Tongue (tissue), 2 donors: Measurements from ENCODE around the gene NF2. TPM values are rescaled to one million over a fixed set of nuclear protein-coding genes. Genes with fewer than 3 reads are reported as not detected.

Experiments used
- DNase-seq: peaks from one replicate; pipeline ENCODE4 v3.0.0-alpha.2; 2015
- total RNA-seq: library from RNA; depleted of rRNA; stranded (reverse); fragments of >200 nt; gene quantifications from one replicate; pipeline ENCODE4 v1.2.3, GENCODE V29; 2014

Gene NF2
- total RNA-seq, 1 donor from 2014 or later = 41.4 TPM

DNA sequence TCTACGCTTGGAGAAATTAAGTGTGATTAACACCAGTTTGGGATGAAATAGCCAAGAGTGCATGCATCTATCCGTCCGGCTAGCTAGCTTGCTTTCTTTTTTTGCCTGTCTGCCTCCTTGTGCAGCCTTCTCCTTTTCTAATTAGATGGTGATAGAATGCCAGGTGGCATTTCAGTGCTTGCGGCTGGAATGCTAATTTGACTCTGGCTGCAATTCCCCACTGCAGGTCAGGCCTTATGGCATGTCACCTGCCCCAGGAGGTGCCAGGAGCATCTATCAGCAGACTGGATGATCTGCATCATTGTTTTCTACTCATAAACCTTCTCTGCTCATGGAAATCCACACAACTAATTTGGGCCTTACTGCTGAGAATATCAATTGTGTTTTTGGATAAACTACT, 65.2 kb downstream of the NF2 start:
- no peak for DNase-seq

DNA sequence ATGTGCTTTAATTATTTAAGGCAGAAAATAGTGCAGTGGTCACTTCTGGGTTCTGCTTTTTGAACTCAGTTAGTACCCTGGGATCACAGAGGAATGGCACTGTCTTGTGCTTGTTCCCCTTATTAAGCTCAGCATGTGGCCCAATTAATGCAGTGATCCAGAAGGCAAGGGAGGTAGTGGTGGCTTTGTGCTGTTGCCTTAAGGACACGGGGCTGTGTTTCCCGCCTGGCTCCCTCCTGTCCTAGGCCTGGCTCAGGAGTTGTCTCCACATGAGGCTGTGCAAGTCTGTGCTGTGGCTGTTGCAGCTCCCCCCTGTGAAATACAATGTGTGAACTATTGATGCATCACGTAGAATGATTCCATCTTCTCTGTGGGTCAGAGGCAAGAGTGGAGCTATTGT, 67.2 kb downstream of the NF2 start:
- no peak for DNase-seq

DNA sequence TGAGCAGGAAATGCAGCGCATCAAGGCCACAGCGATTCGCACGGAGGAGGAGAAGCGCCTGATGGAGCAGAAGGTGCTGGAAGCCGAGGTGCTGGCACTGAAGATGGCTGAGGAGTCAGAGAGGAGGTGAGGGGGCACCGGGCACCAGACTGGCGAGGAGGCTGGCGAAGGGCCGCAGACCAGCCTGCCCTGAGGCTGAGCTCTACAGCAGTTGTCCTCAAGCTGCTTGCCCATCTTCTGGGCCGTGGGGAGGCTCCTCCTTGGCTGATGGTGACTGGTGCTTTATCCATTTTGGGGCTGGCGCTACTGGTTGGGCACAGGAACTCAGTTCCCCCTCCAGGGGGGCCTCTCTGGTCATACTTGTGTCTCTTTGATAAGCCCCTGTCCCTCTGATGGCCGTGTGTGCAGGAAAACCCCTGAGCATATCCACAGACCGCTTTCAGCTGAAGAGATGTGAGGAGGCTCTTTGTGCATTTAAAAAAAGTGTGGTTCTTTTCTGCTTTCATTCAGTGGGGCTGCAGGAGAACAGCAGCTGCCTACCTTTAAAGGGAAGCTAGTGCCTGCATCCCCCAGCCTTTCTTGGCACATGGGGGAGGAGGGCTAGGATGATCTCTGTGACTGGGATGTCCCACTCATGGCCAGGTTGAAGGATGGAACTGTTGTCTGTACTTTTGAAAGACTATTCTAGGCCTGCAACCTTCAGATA, 70.1 kb downstream of the NF2 start:
- no peak for DNase-seq

DNA sequence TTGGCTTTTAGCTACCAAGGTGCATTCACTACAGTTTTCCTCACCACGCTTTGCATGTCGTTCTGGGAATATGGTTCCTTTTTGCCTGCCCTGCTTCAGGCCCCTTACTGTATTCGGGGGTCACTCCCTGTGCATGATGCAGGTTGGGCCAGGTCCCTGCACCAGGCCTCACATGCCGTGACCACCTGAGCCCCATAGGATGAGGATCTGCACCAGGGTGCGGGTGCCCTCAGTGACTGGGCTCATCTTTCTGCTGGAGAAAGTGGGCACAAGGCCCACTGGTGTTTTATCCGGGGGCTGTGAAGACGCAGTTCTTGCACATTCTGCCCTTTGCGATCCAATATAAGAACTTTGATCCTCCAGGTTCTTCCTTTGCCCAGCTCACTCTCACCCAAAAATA, 70.7 kb downstream of the NF2 start:
- DNase-seq = no peak

DNA sequence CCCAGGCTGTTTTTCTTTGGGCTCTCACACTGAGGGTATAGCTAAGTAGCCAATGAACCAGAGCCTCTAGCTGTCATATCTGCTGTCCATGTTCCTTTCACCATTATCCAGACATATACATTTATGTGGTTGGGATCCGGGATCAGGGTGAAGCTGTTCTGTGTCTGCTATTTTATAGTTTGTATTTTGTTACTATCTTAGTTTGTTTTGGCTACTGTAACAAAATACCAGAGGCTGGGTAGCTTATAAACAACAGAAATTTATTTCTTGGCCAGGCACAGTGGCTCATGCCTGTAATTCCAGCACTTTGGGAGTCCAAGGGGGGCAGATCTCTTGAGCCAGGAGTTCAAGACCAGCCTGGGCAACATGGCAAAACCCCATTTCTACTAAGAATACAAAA, 75.9 kb downstream of the NF2 start:
- no peak for DNase-seq

DNA sequence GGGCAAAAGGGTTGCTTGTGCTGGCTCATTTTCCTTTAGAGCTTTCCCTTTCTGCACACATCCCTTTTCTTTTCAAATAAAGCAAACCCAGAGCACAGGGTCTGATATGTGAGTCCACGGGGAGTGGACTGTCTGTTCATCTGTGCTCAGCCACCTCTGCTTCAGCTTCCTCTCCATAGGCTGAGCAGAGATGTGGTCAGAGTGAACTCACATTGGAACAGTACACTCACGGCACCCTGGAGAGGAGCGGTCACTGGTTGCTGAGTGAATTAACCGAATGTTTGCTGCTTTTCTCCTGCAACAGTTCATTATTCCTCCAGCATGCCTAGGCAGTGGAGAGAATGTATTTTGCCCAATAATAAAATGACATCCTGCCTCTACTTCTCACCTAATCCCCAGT, 80.1 kb downstream of the NF2 start:
- no peak for DNase-seq

DNA sequence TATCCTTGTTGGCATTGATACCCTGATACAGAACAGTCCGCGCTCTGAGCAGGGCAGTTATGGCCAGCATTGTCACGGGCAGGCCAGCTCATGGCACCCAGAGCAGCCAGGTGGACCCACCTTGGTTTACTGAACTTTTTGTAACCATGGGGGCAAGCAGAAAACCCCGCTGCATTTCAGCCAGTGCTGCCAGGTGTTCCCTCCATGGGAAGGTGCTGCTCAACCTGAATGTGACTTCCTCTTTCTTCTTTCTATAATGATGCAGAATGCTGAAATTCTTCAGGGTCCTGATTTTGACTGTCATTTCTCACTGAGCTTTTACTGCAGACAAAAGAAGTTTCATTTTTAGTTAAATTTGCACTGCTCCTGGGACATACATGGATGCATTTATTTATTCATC, 80.8 kb downstream of the NF2 start:
- no peak for DNase-seq

DNA sequence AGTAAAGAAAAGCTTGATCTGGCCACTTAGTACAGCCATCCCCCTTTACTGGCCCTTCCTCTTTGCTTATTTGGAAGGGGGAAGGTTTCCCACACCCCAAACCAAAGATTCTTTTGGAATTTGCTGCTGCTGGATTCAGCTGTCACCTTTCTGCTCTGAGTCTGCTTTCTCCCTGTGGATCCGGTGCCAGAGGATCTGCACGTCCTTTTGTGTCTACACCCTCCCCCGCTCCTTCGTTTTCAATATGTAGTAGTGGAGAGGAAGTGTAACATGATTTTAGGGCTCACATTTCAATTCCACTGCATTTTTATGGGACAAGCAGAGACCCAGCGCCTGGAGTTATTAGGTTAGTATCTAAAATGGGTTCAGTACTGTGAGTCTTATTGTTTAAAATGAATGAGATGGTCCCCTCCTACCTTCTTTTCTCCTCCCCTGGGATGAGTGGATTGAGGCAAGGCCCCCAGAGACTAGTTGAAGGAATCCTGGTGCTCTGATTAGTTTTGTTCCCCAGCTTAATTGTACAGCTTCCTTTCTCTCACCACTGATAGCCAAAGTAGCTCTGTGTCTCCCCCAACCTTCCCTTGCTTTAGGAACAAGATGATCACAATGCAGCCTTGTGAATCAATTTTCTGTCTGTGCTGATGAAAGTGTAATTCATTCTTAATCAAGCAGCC, 85.9 kb downstream of the NF2 start:
- peak; percentile 57 for DNase-seq

DNA sequence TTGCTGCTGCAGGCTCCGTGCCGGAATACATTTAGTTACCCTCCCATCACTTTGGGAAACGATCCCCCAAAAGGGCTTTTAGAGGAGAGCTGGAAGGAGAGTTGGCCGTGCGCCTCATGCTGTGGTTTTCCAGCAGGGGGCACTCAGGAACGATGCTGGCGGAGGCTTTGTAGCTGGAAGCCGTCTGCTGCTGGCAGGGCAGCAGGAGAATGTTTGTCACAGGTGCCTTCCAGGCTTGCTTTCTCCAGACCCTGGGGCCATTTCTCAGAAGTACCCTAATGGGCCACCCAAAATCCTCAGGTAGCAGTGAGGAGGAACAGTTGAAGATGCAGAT, 86.4 kb downstream of the NF2 start:
- DNase-seq = peak; percentile 87

DNA sequence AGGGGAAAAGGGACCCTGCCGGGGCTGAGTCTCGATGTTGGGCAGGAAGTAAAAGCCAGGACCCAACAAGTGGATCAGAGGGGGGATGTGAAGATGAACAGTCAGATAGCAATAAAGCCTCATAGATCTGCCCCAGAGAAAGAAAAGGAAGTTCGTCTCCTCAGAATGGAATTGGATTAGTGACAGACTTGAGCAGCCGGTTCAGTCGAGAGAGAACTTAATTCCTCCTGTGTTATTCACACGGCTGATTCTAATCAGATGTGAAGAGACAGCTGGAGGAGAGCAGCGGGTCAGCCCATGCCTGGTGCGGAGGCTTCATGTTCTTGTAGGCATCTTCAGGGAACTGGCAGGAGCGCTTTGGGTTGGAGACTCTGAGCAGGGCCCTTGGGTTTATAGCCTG, 87.0 kb downstream of the NF2 start:
- peak; percentile 94 for DNase-seq

DNA sequence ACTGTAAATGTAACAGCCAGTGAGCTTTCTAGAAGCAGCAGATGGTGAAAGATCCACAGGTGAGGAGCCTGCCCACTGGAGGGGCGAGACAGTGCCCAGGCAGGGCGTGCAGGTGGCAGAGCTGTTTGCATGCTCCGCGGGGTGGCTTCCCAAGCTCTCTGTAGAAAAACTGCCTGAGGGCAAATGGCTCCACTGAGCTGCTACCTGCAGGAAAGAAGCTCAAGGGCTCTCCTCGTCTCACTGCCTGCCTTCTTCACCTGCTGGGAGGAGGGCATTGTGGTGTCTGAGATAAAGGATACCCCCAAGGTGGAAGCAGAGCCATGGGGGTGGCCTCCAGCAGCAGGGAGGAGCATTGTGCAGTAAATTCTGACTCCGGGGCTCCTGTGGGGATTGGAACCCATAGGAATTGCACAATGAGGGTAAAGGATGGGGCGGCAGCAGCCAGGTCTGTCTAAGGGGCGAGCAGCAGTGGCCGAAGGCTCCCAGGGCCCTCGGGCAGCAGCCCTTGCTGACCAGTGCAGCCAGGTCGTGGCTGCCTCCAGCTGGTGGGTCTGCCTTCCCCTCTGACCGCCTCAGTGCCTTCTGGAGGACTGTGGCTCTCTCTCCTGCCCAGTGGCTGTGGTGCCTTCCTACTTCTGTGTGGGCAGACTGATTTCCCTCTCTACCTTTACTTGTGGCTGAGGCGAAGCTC, 88.3 kb downstream of the NF2 start:
- DNase-seq = no peak

DNA sequence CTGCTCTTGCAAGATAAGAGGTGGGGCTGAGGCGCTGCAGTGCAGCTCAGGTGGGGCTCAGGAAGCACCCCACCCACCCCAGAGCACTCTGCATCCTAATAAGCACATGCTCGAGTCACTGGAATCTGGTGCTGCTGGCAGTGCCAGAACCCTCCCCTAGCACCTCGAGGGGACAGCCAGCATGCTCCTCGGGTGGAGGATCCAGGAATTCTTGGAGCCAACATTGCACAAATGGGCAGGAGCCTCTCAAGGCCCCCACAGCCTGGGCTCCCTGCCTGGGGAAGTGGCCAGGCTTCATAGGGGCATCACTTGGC, 88.9 kb downstream of the NF2 start:
- peak; percentile 30 for DNase-seq

DNA sequence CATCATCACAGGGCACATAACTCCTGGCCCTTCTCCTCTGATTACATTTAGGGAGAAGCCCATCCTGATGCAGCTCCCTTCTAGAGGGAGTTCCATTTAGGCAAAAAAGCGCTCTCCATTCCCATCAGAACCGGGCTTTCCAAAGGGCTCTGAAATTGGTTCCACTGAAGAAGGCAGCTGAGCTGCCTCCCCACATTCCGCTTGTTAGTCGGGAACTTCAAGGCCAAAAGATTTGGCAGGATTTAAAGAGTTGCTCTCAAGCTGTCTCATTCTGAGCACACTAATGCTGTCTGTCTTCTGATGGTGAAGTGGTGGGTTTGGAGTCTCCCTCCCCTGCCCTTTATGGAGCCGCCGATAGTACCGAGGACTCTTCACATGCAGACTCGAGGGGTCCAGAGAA, 89.7 kb downstream of the NF2 start:
- DNase-seq = peak; percentile 88

DNA sequence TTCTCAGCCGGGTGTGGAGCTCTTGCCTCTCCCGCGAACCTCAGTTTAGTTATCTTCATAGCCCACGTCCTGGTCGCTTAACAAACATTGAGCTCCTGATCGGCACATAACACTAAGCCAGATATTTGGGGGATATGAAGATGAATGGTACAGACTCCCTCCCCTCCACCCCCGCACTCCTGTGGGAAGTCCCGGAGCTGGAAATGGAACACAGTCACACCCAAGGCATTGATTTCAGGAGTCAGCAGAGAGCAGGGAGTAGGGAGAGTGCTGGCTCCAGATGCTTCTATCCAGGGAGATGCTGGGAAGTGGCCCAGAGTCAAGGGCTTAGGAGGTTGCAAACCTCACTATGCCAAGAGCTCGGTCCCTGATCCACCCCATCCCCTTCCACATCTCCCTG, 90.2 kb downstream of the NF2 start:
- peak; percentile 69 for DNase-seq

DNA sequence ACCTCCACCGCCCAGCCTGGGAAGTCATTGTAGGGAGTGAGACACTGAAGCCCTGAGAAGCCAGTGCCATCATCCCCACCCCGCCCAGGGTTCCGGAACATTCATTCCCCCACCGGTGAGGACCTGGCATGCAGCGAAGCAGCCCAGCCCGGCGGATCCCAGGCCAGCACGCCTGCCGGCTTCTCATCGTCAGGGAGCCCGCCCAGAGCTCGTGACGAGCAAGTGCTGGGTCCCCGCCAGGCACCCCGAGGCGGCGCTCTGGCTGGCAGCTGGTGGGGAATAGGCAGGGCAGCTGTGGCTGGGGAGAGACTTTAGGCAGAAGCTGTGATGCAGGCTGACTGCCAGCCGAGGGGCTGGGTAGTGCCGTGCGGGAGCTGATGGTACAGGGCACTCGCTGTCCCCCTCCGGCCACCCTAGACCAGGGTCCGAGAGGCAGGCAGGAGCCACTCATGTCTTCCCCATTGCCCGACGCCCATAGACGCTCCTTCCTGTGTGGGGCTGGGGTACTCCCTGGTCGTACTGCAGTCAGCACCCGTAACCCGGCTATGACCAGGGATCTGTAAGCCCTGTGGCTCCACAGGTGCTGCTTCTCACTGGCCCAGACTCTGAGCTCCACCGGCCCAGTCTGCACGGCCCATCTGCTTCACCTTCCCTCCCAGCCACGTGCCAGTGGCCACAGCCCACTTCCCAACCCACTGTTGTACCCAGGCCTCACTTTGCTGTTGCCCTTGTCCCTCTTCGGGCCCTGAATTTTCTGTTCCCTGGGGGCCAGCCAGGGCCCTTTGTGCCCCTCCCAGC, 91.9 kb downstream of the NF2 start:
- peak; percentile 92 for DNase-seq

DNA sequence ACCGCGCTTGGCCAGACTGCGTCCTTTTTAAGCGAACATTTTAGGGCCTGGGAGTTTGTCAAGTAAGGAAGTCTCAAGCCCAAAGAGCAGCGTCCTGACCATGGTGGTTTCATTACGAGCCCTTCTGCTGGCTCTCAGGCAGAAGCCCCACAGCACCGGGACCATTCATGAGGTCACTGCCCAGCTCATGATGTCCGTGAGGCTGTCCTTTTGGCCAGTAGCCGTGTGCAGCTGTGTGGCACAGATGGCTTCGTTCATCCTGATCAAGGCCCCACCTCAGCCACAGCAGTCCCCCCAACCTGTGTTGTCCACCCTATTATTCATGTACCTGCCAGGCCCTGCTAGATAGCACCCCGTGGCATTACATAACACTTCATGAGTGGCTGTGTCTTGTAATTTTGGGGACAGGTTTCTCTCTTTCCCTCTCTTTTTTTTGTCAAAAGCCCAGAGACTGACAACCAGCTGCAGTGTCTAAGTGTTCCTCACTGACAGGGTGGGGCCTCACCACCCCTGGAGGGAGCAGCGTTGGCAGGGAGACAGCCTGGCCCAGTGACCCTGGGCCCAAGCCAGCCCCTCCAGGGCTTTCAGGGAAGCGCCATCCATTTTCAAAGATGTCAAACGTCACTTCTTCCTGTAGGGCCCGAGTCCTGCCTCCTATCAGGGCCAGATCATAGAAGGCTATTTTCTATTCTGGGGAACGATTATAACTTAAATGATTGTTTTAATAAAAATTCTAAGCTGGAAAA, 94.6 kb downstream of the NF2 start:
- no peak for DNase-seq

DNA sequence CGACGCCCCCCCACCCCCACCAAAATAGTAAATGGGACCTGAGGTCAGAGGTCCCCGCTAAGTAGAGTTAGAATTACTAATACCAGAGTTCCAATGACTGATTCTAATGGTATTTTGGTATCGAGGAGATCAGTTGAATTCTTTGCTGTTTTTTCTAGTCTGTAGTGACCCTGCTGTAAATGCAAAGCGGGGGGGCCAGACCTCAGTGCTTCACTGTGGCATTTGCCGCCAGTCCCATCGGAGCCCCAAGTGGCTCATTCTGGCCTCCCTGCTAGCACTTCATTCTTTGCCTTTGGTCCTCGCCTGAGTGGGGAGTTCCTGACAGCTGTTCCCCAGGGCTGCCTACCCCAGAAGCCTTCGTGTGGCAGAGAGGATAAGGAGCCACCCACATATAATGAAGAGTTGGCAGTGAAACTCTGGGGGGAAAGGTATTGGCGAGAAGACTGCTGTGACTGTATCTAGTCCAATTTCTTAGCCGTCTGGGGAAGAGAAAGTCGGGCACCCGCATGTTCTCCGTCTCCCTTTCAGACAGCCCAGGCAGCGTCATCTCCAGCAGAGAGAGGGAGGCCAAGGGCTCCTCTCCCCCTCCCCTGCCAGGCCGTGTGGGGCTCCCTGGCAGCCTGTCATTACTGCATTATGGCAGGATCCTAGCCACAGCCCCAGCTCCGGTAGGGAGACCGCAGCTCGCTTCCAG, 96.9 kb downstream of the NF2 start:
- peak; percentile 12 for DNase-seq

DNA sequence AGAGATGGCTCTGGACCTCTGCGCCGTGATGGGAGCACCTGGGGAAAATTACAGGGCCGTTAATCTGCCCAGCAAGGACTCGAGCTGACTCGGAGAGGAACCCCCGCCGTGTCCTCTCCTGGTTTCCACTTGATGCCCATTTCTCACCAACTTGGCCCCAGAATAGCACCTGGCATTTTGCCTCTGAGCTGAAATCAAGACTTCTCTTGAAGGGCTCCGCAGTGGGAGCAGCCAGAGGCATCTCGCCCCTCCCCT, 97.4 kb downstream of the NF2 start:
- DNase-seq = peak; percentile 32

DNA sequence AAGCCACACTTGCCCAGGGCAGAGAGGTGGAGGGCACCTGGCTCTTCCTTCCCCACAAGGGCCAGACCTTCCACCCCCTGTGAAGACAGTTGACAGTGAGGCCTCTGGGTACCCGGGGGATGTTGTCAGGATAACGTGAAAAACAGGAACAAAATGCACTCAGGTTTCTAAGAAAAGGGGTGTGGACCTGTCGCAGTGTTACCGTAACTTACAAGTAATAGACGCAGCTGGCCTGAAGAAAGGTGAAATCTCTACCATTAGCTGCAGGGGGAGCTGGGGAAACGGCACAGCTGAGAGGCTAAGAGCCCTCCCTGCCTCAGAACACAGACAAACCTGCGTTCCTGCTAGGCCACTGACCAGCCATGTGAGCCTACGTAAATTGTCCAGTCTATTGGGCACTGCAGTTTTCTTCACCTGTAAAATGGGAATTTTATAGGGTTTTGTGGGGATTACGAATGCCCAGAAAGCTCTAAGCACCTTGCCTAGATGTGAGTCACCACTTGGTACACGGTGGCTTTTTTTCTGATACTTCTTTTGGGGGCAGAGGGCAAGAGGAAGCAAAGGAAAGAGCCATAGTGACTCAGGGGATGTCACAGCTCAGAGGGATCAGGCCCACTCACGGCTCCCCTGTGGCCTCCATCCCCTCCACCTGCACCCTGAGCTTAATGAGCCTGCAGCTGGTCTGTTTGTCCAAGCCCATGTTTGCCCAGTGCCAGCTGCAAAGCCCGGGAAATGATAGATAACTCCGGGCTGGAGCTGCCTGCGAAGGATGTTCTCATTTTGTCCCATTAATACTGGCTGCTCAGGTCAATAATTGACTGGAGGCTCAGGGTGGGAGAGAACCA, 97.9 kb downstream of the NF2 start:
- peak; percentile 49 for DNase-seq

DNA sequence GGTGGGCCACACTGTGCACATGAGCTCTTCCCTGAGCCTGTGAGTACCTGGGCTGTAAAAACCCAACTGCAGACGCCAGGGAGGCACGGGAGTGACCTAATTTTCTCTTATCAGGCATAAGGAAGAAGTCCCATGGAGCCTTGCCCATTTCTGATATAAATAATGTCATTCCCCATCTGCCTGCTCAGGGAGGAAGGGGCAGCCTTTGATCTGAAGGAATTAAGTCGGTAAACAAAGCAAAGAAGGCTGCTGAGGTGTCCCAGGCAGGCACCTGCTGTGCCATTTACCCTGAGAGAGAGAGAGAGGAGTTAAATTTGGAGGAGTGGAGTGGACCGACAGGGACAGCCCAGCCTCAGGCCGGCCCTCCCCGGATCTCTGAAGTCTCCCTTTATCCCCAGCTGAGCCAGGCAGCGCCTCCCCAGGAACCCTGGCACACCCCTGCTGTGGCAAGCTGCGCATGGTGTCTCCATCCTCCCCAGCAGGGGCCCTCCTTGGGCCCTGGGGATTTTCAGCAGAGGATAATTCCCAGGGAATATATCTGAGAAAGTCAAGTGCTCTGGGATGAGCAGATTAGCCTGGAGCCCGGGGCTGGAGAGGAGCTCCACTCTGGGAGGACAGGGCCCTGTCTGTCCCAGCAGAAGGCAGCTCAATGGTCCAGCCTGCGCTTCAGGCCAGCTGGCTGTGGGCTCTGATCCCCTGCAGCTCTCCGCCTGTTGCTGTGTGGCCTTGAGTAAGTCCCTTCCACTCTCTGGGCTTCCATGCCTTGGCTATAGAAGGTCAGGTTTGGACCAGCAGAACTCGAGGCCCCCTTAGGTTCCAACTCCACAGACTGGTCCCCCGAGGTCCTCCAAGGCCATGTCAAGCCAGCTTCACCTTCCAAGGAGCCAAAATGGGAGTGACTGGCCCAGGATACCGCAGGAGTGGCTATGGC, 98.8 kb downstream of the NF2 start:
- peak; percentile 17 for DNase-seq
